GM18517 (cell line): ENCODE measurements around the gene PSMG3.

Experiments
- ATAC-seq: cut with Tn5 transposase; IDR thresholded peaks from one replicate; pipeline ENCODE4 v1.9.1; 2021; ENCODE audit warnings: mild to moderate bottlenecking, moderate library complexity; ENCODE audit not compliant: unreplicated experiment

PSMG3 gene

DNA sequence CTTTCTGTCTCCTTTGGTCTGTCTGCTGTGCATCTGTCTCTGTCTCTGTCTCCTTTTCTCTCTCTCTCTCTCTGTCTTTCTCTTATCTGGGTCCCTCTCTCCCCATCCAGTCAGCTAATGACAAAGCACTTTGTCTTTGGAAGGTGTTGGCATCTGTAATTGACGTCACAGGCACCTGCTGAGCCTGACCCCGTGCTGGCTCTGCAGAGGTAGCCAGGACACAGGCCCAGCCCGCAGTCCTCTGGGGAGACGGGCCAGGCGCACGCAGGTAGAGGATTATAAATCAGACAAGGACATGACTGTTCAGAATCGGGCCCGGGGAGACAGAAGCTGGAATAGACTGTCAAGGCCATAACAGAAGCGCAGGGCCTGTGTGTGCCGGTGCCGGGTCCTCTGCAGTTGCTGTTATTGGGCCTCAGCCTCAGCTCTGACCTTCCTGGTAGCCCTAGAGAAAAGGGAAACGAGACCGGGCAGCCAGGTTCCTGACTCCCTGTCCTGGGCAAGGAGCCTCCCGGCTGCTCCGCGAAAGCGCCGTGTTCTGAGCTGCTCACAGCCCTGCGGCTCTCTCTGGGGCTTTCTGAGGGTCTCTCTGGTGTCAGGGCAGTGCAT is 10.7 kb upstream of the PSMG3 start:
- ATAC-seq = no peak

DNA sequence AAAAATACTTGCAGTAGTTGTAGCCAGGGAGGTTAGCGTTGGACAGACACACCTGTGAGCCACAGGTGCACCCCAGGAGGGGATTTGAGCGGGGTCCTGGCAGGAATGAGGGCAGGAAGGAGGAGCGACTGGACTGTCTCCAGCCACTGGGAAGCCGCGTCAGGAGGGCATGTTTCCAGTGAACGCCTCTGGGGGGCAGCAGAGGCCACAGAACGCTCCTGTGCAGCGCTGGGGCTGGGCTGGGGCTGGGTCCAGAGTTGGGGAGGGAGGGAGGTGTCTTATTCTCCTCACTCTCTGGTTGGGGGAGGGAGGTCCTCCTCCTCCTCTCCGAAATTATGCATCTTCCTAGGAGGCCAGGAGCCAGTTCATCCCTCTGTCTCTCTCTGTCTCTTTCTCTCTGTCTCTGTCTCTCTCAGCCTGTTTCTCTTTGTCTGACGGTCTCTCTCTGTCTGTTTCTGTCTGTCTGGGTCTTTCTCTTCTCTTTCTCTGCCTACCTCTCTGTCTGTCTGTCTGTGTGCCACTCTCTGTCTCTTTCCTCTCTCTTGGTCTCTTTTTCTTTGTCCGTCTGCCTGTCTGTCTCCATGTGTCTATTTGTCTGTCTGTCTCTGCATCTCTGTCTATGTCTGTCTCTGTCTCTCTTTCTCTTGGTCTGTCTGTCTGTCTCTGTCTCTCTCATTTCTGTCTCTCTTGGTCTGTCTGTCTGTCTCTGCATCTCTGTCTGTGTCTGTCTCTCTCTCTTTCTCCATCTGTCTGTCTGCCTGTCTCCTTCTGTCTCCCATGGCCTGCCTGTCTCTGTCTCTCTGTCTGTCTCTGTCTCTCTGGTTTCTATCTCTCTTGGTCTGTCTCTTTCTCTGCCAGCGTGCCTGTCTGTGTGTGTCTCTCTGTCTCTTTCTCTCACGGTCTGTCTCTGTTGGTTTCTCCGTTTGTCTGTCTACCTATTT is 9.9 kb upstream of the PSMG3 start:
- no peak for ATAC-seq

DNA sequence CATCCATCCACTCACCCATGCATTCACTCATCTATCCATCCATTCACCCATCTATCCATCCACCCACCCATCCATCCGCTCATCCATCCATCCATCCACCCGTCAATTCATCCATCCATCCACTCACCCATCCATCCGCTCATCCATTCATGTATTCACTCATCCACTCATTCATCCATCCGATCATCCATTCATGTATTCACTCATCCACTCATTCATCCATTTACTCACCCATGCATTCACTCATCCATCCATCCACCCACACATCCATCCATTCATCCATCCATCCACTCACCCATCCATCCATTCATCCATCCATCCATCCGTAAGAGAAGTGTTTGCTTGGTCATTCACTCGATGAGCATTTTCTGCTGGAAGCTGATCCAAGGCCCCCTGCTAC is 8.7 kb upstream of the PSMG3 start:
- no peak for ATAC-seq

DNA sequence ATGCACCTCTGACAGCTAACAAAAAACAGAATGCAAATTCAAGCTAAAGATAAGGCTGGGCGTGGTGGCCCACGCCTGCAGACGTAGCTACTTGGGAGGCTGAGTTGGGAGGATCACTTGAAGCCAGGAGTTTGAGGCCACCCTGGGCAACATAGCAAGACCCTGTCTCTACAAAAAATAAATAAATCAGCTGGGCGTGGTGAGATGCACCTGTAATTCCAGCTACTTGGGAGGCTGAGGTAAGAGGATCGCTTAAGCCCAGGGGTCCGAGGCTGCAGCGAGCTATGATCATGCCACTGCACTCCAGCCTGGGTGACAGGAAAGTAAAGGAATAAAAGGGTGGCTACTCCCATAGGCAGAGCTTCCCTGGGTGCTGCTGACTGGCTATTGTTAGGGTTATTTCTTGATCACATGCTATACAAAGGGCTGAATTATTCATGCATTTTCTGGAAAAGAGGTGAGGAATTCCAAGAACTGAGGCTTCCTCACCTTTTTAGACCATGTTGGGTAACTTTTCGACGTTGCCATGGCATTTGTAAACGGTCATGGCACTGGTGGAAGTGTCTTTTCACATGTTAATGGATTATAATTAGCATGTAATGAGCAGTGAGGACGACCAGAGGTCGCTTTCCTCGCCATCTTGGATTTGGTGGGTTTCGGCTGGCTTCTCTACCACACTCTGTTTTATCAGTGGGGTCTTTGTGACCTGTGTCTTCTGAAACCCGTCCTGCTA is 6.9 kb upstream of the PSMG3 start:
- ATAC-seq = no peak

DNA sequence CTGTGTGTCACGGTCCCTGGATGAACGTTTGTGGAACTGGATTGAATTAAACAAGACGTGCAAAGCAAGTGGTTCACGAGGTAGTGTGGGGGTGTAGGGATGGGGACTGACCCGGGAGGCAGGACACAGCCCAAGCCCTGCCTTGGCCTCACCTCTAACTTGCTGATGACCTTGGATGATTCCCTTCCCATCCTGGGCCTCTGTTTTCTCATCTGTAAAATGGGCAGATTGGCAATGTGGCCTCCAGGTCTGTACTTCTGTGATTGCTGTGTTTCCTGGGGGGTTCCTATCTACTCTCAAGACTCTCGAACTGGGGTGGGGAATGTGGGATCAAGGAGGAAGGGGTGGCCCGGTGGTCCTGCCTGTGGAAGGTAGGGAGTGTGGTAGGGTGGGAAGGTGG is 6.0 kb upstream of the PSMG3 start:
- ATAC-seq = no peak

DNA sequence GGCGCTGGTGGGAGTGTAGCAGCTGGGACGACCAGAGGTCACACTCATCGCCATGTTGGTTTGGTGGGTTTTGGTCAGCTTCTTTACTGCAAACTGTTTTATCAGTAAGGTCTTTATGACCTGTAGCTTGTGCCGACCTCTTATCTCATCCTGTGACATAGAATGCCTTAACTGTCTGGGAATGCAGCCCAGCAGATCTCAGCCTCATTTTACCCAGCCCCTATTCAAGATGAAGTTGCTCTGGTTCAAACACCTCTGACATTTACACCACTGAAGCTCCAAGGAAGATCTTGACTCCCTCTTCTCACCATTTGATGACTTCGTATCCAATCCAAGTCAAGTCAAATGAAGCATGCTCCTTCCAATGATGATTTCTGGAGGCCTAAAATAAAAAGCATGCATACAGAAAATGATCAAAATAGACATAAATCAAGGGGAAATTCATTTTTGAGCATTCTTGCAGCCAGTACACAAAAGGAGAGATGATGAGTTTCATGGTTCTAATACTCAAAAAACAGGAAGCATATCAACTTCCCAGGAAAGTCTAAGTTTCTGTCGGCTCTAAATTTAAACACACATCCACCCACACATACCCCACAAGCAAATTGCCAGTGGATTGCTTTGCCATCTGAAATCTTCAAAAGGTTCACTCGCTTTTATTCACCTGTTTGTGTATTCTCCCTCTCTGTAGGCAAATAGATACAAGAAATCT is 2.4 kb upstream of the PSMG3 start:
- no peak for ATAC-seq

DNA sequence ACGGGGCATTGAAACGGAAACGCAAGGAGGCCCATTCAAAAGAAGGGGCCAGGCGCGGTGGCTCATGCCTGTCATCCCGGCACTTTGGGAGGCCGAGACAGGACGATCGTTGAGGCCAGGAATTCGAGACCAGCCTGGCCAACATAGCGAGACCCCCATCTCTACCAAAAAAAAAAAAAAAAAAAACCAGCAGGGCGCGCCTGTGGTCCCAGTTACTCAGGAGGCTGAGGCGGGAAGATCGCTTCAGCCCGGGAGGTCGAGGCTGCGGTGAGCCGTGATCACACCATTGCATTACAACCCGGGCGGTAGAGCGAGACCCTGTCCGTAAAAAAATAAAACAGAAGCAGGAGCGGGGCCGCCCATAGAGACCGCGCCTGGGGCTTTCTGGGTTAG is 396 bp downstream of the PSMG3 start:
- peak; percentile 39 for ATAC-seq

DNA sequence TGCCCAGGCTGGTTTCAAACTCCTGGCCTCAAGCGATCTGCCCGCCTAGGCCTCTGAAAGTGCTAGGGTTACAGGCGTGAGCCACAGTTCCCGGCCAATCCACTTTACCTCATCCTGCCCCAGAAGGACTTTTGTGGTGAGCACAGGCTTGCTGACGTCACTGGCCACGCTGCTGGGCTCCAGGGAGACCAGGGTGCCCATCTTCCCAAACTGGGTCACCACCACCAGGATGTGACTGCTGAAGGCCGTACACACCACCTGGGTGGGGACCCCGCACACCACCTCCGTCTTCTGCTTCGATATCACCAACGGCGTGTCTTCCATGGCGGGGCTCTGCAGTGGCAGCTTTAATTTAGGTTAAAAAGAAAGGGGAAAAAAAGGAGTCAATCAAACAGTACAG is 816 bp downstream of the PSMG3 start:
- no peak for ATAC-seq

DNA sequence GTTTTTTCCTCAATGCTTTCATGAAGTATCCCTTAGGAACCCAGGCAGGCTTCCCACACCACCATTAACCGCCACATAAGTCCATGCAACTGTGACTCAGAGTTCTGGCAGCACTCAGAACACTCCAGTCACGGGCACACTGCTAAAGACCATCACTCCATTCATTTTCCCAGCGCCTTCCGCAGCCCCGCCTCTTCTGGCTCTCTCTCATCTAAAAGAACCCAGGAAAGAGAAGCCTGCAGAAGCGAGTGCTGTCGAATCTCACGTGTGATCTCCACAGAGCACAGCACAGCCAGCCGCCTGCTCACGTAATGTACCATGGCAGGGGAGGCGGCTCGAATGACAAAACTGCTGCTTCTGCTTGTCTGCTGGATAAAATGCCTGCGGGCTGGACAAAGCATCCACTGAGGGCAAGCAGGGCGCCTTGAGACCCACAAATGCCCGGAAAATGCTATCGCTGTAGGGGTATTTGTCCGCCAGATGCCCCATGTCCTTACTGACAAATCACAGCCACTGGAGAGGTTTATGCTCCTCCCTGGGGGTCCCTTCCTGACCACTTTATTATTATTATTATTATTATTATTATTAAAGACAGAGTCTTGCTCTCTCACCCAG is 1.8 kb downstream of the PSMG3 start:
- no peak for ATAC-seq

DNA sequence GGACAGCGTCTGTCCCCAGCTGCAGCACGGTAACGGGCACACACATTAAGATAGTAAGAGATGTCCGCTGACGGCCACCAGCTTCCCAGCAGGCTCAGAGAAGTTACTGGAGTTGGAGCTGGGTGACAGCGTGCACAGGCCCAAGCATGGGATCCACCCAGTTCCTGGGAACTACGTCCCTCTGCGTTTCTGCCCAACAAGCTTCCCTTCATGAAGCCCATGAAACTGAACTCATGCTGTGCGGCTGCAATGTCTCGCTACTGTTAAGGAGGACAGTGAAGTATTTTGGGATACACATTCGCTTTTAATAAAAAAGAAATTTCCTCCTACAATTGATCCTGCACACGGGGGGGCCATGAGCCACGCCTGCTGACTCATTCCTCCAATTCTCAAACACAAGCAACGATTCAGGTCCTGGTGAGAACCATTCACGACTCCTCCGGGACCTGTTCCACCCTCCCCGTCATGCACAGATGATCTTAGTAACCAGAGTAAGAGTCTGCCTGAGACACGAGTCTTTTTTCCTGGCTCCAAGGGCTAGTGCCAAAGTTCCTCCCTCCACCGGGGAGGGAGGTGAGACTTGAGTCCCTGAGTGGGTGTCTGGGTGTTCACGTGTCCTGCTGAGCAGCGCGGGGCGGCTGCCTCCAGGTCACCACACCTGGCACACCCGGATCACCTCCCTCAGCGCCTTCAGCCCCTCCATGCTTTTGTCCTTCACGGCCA is 2.6 kb downstream of the PSMG3 start:
- ATAC-seq = no peak

DNA sequence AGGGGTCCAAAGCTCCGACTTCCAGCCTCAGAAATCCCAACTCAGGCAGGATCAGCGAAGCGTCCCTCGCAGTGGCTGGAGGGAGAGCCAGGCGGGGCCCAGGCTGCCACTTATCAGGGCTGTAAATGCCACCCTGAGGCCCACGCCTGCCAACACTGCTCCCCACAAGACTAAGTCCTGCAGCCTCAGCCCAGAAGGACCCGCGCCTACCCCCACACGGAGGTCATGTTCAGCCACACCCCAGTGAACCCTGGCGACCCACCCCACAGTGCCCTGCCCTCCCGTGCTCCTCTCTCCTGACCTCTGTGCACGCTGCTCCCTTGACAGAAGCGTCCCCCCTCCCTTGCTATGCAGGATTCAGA is 3.2 kb downstream of the PSMG3 start:
- ATAC-seq = no peak

DNA sequence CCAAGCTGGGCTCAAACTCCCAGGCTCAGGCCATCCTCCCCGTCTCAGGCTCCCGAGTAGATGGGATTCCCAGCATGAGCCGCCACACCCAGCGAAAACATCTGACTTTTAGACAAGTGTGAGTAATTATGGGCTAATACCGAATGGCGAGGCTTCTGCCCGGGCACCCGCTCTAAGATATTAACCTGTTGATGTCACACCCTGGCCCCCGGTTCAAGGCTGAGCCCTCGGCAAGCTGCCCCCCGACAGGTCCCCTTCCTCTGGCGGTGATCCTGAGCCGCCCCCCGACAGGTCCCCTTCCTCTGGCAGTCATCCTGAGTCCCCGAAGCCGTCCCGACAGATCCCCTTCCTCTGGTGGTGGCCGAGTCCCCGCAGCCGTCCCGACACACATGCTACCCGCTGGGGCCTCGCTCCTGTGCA is 5.2 kb downstream of the PSMG3 start:
- ATAC-seq = no peak

DNA sequence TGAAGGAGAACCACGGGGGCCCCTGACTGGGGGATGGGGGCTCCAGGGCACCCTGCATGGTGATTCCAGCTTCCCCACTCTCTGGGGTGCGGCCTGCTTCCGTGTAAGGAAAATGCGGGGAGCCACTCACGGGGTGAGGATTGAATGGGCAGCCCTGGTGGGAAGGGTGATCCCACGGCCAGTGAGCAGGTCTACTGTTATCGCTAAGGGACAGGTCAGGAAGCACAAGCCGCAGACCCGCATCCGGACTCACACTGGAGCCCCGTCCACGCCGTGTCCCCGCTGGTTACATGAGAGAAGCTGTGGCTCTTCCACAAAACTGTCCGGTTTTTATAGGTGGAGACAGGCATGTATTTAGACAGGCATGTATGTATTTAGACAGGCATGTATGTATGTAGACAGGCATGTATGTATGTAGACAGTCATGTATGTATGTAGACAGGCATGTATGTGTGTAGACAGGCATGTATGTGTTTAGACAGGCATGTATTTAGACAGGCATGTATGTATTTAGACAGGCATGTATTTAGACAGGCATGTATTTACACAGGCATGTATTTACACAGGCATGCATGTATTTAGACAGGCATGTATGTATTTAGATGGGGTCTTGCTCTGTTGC is 5.7 kb downstream of the PSMG3 start:
- ATAC-seq = no peak

DNA sequence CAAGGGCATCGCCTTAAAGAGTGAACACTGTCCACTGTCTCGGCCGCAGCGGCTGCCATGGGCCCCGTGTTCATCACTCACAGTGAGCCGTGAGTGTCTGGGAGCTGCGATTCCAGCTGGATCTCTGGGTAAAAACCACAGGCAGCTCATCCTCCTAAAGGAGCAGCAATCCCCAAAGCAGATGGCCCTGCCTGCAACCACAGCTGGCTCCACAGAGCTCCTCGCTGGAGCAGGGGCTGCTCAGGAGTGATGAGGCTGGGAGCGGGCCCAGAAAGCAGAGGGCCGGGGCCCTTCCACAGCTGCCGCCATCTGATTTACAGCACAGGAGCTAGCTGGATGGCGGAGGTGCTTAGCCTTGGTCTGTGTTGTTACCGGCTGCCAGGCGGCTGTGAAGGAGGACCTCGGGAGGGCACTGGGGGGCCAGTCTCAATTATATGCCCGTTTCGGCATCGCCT is 7.2 kb downstream of the PSMG3 start:
- ATAC-seq = no peak

DNA sequence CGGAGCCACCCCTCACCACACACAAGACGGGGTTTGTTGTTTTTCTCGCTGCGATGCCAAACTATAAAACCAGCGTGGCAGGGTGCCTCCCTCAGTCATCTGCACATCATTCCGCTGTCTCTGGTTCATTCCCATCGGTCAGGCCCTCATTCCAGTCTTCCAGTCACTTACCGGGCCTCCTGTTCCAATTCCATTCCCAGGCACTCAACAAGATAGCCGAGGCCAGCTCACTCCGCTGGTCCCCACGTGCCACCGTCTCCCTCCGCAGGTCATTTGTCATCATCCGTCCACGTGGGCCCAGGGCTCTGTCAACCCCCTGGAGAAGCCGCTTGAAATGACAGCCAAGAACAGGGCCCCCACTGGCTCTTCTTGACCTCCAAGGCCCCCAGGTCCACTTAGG is 7.7 kb downstream of the PSMG3 start:
- ATAC-seq = no peak

DNA sequence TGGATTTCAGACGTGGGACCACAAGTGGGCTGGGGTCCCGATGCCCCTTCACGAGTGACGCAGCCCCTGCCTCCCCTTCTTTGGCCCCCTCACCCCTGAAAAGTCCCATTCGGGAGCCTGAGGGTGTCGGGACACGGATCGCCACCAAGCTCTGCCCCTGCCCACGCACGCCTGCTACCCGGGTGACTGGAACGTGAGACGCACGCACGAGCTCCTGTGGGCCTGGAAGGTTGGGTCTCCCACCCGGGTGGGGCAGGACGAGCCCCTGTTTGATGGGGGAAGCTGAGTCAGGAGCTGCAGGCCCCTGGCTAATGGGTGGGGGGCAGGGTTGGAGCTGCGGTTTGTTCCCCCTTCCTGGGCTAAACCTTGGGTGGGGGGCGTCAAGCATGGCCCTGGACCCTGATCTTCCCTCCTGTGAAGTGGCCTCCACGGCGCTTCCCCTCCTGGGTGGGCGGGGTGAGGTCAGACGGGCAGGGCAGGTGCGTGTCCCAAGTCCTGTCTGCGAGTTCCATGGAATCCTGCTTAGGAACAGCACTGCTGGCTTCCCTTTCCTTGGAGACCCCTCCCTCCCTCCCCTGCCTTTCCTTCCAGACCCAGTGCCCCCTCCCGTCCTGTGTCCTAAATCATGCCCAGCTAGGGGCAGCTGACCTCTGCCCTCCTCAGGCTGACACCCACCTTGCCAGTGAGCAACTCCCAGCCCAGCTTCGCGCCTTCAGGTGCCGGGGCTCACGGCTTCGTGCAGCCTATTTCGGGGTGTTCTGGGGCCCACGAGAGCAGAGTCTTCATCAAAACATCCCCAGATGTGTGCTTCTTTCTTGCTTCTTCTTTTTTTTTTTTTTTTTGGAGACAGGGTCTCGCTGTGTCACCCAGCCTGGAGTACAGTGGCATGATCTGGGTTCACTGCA is 8.5 kb downstream of the PSMG3 start:
- ATAC-seq = no peak

DNA sequence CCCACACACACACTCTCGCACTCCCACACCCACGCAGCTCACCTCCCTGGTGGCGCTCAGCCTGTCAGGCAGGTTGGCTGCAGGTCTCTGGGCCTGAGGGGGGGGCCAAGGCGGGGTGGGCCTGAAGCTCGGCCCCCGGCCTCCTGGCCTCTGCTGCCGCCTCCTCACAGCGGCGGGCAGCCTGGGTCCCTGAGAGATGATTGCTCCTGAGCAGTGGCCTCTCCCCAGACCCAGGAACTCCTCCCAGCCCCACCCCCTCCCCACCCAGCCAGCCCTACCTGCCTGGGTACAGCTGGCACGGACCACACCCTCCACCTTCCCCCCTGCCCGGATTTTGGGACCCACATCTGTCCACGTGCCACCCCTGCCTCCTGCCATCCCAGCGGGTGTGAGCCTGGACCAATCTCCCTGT is 9.2 kb downstream of the PSMG3 start:
- ATAC-seq = no peak
